Astrocyte (in vitro differentiated cells and primary cell): ENCODE data around the gene HIVEP2. TPM values are rescaled to one million over a fixed set of nuclear protein-coding genes. Genes with fewer than 3 reads are reported as not detected.

Experiments
- DNase-seq: peaks from one replicate; pipeline ENCODE4 v3.0.0-alpha.2; 2010; ENCODE audit warnings: low read depth
- FAIRE-seq: peaks from 2 replicates; lab custom pipeline; 2011; peaks lifted over from hg19 to GRCh38; lab: Jason Lieb, UNC
- H2AFZ ChIP-seq: 2 replicates; pipeline ENCODE4 v1.6.0; 2012; ENCODE audit warnings: low read depth, low read length, inconsistent platforms
- H3K27ac ChIP-seq: 2 replicates; pipeline ENCODE4 v1.5.1; 2011; ENCODE audit warnings: low read depth, low read length, inconsistent platforms
- H3K27me3 ChIP-seq: 2 replicates; pipeline ENCODE4 v1.6.0; 2011; ENCODE audit warnings: low read length, inconsistent platforms; ENCODE audit not compliant: insufficient read depth
- H3K36me3 ChIP-seq: 2 replicates; pipeline ENCODE4 v1.5.1; 2011; ENCODE audit warnings: low read length, inconsistent platforms; ENCODE audit not compliant: insufficient read depth
- H3K4me1 ChIP-seq: 2 replicates; pipeline ENCODE4 v1.5.1; 2011; ENCODE audit warnings: low read length, inconsistent platforms; ENCODE audit not compliant: insufficient read depth
- H3K4me2 ChIP-seq: 2 replicates; pipeline ENCODE4 v1.6.0; 2012; ENCODE audit warnings: low read length, inconsistent platforms
- H3K4me3 ChIP-seq: 2 replicates; pipeline ENCODE4 v1.5.1; 2011; ENCODE audit warnings: low read depth, mild to moderate bottlenecking, low read length, inconsistent platforms; ENCODE audit not compliant: insufficient read depth
- H3K79me2 ChIP-seq: 2 replicates; pipeline ENCODE4 v1.6.0; 2012; ENCODE audit warnings: mild to moderate bottlenecking, low read length, inconsistent platforms; ENCODE audit not compliant: insufficient read depth
- H3K9ac ChIP-seq: 2 replicates; pipeline ENCODE4 v1.6.0; 2012; ENCODE audit warnings: mild to moderate bottlenecking, low read length, inconsistent platforms
- H3K9me3 ChIP-seq: 2 replicates; pipeline ENCODE4 v1.5.1; 2012; ENCODE audit warnings: low read depth, mild to moderate bottlenecking, low read length, inconsistent platforms; ENCODE audit not compliant: insufficient read depth
- H4K20me1 ChIP-seq: 2 replicates; pipeline ENCODE4 v1.6.0; 2012; ENCODE audit warnings: low read length, inconsistent platforms; ENCODE audit not compliant: insufficient read depth
- H3K27ac Mint-ChIP-seq: one replicate; pipeline ENCODE4 v1.8.0; 2021; ENCODE audit warnings: mild to moderate bottlenecking, mixed read lengths; ENCODE audit not compliant: unreplicated experiment
- H3K27me3 Mint-ChIP-seq: one replicate; pipeline ENCODE4 v1.8.0; 2021; ENCODE audit warnings: low read depth, mixed read lengths; ENCODE audit not compliant: unreplicated experiment
- H3K36me3 Mint-ChIP-seq: one replicate; pipeline ENCODE4 v1.8.0; 2021; ENCODE audit warnings: low read depth, mixed read lengths; ENCODE audit not compliant: unreplicated experiment
- H3K4me1 Mint-ChIP-seq: one replicate; pipeline ENCODE4 v1.8.0; 2021; ENCODE audit warnings: low read depth, mixed read lengths; ENCODE audit not compliant: unreplicated experiment
- H3K4me3 Mint-ChIP-seq: one replicate; pipeline ENCODE4 v1.8.0; 2021; ENCODE audit warnings: mild to moderate bottlenecking, moderate library complexity, mixed read lengths; ENCODE audit not compliant: unreplicated experiment
- H3K9me3 Mint-ChIP-seq: one replicate; pipeline ENCODE4 v1.8.0; 2021; ENCODE audit warnings: mild to moderate bottlenecking, mixed read lengths; ENCODE audit not compliant: unreplicated experiment
- CTCF ChIP-seq: IDR thresholded peaks from 2 replicates; pipeline ENCODE4 v1.5.1; 2011; ENCODE audit warnings: low read depth, mild to moderate bottlenecking, inconsistent platforms, low read length, moderate library complexity; ENCODE audit not compliant: insufficient read depth
- EZH2 ChIP-seq: IDR thresholded peaks from 2 replicates; pipeline ENCODE4 v1.6.1; 2012; ENCODE audit warnings: mild to moderate bottlenecking, low read length, inconsistent platforms; ENCODE audit not compliant: insufficient read depth
- total RNA-seq: library from RNA; stranded (reverse); gene quantifications from 2 replicates; pipeline ENCODE4 v1.2.1, GENCODE V29; 2021

HIVEP2 gene
- total RNA-seq, 1 donor from 2014 or later: 21.2 TPM

DNA sequence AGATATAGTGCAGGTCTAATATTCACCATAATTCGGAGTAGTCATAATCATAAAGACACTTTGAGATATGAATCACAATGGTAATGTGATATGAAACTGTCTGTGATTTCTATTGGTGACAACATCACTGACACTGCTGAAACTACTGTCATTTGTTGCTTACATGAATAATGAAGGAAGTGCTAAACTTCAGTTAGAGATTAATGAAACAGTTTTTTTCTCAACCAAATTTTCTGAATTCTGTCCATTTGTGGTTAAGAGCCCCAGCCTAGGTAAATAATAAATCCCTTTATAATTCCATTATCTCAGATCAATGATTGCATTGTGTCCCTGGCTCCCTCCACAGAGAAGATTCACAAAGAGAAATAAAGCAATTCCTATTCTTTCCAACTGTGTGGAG, 122.6 kb downstream of the HIVEP2 start:
- Mint-ChIP-seq H3K4me1 (peaks cover 6% of the 10 kb centered on the region), H3K27me3 (no peaks in the 10 kb centered on the region), H3K4me3 (no peak overlapping the region), H3K36me3 (peaks cover 4% of the 10 kb centered on the region), H3K9me3 (no peaks in the 10 kb centered on the region), H3K27ac (no peak overlapping the region)
- Histone ChIP-seq H3K4me2 (no peak overlapping the region), H3K9ac (no peak overlapping the region), H3K9me3 (no peaks in the 10 kb centered on the region), H3K36me3 (no peaks in the 10 kb centered on the region), H3K4me1 (peaks cover 9% of the 10 kb centered on the region), H3K4me3 (no peak overlapping the region), H3K79me2 (peaks cover 41% of the 10 kb centered on the region), H3K27me3 (no peaks in the 10 kb centered on the region), H4K20me1 (no peaks in the 10 kb centered on the region), H2AFZ (no peak overlapping the region), H3K27ac (no peak overlapping the region)
- DNase-seq (no peak), FAIRE-seq (no peak)
- TF ChIP-seq CTCF (no peak), EZH2 (no peak)

- DNase-seq (no peak), FAIRE-seq (no peak)
- TF ChIP-seq CTCF (no peak), EZH2 (no peak)
- Histone ChIP-seq H3K4me2 (no peak overlapping the region), H2AFZ (no peak overlapping the region), H3K27me3 (no peaks in the 10 kb centered on the region), H3K27ac (no peak overlapping the region), H3K4me1 (peaks cover 9% of the 10 kb centered on the region), H4K20me1 (no peaks in the 10 kb centered on the region), H3K9ac (no peak overlapping the region), H3K4me3 (no peak overlapping the region), H3K79me2 (peaks cover 42% of the 10 kb centered on the region), H3K36me3 (no peaks in the 10 kb centered on the region), H3K9me3 (no peaks in the 10 kb centered on the region)
- Mint-ChIP-seq H3K27ac (no peak overlapping the region), H3K36me3 (peaks cover 3% of the 10 kb centered on the region), H3K9me3 (no peaks in the 10 kb centered on the region), H3K4me1 (peaks cover 5% of the 10 kb centered on the region), H3K4me3 (no peak overlapping the region), H3K27me3 (no peaks in the 10 kb centered on the region)
Measured at GRCh38 chr6:142821860-142822259, 123.1 kb downstream of the HIVEP2 start.

DNA sequence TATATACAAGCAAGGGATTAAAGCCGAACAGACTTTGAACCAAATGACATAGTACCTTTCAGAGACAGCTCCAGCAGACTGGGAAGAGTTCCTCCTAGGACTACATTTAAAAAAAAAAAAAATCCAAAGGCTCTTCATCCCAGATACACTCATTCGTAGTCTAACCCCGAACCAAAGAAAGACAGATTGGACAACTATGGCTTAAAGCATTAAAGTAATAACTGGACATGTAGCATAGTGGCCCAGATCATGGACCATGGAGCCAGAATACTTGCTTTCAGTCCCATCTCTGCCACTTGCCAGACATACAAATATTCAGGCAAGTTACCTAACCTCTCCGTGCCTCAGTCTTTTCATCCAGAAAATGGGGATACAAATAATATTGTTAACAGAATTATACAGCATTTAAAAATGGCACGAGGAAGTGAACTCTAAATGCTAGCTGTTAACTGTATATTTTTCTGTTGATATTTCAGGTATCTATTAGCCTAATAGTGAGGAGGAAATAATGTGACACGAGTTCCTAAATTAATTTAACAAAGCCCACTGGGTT, 123.7 kb downstream of the HIVEP2 start:
- Mint-ChIP-seq H3K27me3 (no peaks in the 10 kb centered on the region), H3K27ac (no peak overlapping the region), H3K36me3 (peaks cover 3% of the 10 kb centered on the region), H3K4me1 (peaks cover 6% of the 10 kb centered on the region), H3K4me3 (no peak overlapping the region), H3K9me3 (no peaks in the 10 kb centered on the region)
- Histone ChIP-seq H3K4me2 (no peak overlapping the region), H3K79me2 (peaks cover 46% of the 10 kb centered on the region), H3K4me1 (peaks cover 14% of the 10 kb centered on the region), H4K20me1 (no peaks in the 10 kb centered on the region), H2AFZ (no peak overlapping the region), H3K4me3 (no peak overlapping the region), H3K27ac (no peak overlapping the region), H3K36me3 (no peaks in the 10 kb centered on the region), H3K27me3 (no peaks in the 10 kb centered on the region), H3K9me3 (no peaks in the 10 kb centered on the region), H3K9ac (no peak overlapping the region)
- no peak for DNase-seq
- TF ChIP-seq EZH2: no peak
- TF ChIP-seq CTCF: no peak
- no peak for FAIRE-seq
